GM11168 (cell line): Measurements from ENCODE around the gene UPP2.

ENCODE experiments used
- in situ Hi-C: fragments of 300-500 bp; cut with MboI; formaldehyde crosslinking; loops from one replicate; pipeline ENCODE4 v1.12.0; 2022; ENCODE audit warnings: low sequenced_read_pairs; ENCODE audit not compliant: unreplicated experiment

Gene UPP2

DNA sequence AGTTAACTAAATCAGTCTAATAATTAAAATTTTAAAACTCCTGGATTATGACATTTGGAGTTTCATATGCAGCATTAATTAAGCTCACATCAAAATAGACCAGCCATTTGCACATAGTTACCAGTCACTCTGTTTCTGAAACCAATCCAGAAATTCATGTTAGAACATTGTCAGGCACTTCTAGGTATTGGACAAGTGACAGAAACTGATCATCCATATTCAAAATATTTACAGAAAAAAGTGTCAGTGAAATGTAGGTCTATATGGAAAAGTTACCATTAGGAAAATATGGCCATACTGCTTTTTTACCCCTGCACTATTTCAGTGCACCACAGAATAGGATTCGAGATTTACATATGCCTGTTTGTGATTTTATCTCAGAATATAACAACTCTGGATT, 33.4 kb downstream of the UPP2 start:
- in situ Hi-C loops: no loop called here

DNA sequence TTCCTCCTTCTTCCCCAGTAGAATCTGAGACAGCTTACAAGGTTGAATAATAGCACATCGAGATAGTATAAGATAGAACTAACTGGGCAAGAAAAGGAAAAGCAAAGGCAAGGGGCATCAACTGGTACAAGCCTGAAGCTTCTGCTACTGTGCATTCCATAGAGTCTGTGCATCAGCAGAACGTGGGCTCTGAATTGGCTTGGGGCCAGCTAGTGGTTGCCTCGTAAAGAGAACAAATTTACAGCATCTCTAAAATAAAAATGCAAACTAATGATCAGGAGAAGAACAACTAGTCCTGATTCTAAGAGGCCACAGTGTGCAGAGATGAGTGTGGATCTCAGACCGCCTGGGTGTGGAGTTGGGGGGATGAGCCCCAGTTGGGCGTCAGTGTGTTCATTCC, 36.6 kb downstream of the UPP2 start:
- in situ Hi-C loops: no loop called here

DNA sequence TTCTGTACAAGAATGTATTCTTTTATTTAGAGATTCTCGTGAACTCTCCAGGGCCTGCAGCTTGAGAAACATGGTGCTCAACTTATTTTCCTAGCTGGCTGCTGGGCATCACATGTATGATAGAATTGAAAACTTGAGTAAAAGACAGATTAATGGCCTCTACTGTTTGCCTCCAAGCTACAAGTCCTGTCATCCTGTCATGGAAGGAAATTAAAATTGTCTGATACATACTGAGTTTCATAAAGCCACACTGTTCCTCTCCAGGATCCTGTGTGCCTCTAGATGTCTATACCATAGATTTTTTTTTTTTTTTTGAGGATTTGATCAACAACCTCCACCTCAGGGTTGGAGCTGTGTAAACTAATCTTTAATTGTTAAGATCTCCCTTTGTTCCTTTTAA, 38.5 kb downstream of the UPP2 start:
- in situ Hi-C loops: no loop called here

DNA sequence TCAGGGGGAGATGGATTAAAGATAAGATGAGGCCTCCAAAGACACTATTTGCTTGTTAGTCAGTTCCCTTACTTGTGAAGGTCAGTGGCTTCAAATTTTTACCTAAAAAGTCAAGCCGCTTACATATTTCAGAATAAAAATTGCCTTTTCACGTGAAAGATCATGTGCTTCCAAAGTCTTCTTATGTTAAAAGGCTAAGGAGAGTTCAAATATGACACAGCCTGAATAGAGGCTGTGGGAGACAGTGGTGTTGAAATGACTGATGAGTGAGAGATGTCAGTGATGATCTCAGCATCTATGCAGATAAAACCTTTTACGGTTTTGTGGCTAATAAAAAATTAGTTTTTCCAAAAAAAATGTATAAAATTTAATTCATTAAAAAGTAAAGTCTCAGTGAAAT, 40.5 kb downstream of the UPP2 start:
- in situ Hi-C loops: no loop called here

DNA sequence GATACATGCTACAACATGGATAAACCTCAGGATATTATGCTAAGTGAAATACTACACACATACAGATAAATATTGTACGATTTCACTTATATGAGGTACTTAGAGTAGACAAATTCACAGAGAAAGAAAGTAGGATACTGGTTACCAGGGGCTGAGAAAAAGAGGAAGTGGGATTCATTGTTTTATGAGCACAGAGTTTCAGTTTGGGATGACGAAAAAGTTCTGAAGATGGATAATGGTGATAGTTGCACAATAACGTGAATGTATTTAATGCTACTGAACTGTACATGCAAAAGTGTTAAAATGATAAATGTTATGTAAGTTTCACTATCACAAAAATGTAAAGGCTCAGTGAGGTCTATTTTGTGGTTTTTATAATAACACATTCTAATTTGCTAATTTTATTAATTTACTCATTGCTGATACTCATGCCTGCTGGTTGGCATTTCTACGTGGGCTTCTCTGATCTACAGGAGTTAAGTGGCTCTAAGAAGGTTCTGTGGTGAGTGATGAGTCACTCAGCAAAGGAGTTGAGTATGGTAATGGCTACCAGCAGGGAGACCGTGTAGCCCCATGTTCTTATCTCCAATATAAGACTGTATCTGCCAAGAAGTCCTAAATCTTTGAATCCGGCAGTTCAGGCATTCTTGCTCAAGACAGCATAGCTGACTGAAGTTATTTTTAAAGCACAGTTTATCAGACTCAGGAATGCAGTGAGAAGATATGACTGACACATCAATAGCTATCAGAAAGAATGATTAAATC, 41.1 kb downstream of the UPP2 start:
- in situ Hi-C loops: no loop called here

DNA sequence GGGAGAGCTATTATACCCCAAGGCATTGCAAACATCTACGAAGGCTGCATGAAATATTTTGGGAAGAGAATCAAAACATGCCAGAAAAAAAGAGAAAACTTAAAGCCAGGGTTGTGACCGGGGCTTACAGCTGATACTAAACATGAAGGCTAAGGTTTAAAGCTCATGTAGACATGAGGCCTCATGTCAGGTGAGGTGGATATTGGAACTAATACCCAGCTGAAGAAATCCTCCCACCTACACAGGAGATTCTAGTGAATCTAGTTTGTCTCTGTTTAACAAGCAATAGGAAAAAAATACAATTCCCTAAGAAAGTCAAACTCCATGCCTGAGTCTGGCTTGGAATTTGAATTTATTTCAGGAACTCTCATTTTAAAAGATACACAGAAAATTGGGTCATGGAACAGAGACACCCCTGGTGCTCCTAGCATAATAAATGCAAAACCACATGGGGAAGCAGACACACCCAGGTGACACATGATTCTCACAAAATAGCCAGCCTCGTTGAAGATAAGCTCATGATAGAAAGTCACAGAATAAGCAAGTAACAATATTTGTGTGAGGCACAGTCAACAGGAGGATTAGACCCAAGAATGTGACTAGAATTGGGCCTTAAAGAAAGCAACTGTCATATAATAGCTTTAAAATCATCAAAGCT, 42.2 kb downstream of the UPP2 start:
- in situ Hi-C loops: no loop called here

DNA sequence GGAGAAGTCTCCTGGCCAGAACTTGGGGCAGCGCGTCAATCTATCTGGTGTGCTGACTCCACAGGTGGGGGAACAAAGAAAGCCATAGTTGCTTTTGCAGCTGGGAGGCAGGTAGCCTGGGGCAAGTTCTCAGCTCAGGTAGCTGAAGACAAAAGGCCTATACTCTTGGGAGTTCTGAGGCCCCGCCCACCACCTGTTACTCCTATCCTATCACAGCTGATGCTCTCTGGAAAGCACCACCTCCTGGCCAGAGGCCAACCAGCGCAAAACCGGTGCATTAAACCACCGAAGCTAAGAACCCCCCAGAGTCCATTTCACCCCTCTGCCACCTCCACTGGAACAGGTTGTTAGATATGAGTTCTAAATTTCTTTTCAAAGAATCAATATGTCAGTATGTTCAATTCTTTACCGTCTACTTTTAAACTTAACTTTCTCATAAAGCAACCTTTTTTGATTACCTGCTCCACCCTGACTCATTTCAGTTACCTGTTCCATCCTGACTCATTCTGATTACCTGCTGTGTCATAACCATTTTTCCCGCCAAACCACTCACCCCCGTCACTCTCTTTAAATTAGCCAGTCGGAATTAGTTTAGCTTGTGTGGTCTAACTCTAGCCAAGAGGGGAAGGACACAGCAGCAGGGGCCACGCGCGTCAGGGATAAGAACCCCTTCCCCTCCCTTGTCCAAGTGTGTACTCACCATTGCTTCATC, 43.4 kb downstream of the UPP2 start:
- in situ Hi-C loops: no loop called here

DNA sequence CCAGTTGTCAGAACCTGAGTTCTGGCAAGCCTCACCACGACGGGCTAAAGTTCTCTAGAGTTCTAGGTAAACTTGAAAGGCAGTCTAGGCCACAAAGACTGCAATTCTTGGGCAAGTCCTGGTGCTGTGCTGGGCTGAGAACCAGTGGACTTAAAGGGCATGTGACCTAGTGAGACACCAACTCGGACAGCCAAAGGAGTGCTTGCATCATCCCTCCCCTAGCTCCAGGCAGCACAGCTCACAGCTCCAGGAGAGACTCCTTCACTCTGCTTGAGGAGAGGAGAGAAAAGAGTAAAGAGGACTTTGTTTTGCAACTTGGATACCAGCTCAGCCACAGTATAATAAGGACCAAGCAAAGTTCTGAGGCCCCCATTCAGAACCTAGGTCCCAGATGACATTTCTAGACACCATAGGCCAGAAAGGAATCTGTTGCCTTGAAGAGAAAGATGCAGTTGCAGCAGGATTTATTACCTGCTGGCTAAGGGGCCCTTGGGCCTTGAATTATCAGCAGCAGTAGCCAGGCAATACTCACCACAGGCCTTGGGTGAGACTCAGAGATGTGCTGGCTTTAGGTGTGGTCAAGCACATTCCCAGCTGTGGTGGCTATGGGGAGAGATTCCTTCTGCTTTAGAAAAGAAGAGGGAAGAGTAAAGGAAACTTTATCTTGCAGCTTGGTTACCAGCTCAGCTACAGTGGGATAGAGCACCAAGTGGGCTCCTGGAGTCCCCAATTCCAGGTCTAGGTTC, 51.8 kb downstream of the UPP2 start:
- in situ Hi-C loops: loop anchor here (25.0 kb wide), 1 partner anchor 584 kb away; no protein-coding TSS in a partner anchor

DNA sequence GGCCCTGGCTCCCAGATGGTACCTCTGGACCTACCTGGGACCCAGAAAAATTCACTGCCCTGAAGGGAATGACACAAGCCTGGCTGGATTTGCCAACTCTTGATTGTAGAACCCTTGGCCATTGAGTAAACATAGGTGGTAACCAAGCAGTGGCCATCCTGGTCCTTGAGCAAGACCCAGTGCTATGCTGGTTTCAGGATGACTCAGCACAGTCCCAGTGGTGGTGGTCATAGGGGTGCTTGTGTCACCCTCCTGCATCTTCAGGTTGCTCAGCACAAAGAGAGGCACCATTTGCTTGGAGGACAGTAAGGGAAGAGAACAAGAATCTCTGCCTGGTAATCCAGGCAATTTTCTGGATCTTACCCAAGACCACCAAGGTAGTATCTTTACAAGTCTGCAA, 52.9 kb downstream of the UPP2 start:
- in situ Hi-C loops: loop anchor here (25.0 kb wide), 1 partner anchor 583 kb away; no protein-coding TSS in a partner anchor

DNA sequence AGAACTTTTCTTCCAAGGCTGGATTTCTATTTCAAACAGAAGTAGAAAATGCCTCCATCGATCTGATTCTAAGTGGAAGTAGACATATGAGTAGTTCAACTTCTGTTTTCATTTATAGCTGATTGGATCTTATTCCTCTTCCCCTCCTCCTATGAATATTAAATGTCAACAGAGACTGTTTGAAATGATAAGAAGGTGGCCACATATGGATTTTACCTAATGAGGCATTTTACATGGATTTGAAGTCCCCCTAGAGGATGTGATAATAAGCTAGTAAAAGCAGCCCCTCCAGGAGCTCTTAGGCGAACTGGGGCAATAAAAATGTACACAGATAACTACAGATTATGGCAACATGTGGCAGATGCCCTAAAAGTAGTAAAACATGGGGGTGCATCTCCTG, 71.0 kb downstream of the UPP2 start:
- in situ Hi-C loops: loop anchor here (25.0 kb wide), 1 partner anchor 565 kb away; no protein-coding TSS in a partner anchor

DNA sequence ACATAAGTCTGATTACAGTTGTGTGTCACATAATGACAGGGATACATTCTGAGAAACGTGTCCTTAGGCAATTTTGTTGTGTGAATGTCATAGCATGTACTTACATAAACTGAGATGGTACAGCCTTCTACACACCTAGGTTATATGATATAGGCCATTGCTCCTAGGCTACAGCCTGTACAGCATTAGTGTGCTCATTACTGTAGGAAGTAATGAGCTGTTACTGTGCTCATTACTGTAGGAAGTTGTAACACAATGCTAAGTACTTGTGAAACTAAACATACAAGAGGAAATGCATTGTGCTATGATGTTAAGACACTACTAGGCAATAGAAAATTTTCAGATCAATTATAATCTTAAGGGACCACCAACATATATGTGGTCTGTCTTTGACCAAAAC, 72.8 kb downstream of the UPP2 start:
- in situ Hi-C loops: loop anchor here (25.0 kb wide), 1 partner anchor 563 kb away; no protein-coding TSS in a partner anchor

DNA sequence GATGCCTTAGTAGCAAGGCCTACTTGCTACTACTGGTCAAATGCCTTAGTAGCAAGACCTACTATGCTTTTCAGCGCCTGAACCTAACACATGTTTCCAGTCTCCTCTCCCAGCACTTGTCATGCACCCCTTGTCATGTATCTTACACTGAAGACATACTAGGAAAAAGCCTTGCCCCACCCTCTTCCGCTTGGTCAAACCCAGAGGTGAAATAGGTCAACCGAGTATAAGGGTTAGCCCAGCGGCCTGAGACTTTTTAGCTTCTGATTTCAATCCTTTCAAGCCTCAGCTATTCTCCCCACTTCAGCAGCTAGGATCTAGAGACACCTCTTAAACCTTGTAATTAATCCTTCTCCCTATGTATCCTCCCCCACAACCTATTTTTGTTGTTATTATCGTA, 73.3 kb downstream of the UPP2 start:
- in situ Hi-C loops: loop anchor here (25.0 kb wide), 1 partner anchor 562 kb away; no protein-coding TSS in a partner anchor

DNA sequence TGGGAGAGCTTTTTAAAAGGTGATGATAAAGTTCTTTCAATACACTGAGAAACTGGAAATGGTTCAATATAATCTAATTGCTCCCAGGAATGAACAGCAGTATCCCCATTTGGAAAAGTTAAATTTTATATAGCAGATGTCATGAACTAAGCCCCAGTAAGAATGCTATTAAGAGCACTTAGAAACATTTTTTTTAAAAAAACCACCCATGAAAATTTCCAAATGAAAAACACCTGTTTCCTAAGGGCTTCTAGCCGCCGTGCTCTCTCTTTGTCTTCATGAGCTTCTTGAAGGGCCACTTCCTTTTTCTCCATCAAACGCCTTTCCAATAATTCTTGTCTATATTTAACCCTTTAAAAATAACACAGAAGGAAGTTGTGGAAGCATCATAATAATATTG, 77.0 kb downstream of the UPP2 start:
- in situ Hi-C loops: no loop called here

DNA sequence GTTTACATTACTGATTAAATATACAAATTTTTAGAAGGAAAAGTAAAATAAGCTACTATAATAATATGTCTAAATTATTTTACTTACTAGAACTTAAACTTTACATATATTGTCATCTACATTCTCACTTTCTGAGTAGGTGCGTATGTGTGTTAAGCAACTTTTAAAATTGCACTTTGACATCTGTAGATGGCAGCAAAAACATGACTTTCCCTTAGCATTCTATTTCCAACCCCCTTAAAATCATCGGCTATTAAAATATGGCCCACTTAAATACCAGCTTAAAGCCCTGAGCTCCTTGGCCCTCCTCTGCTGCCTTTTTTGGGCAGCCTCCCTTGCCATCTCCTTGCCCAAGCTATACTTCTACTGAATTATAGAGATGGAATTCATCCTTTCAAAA, 78.0 kb downstream of the UPP2 start:
- in situ Hi-C loops: no loop called here

DNA sequence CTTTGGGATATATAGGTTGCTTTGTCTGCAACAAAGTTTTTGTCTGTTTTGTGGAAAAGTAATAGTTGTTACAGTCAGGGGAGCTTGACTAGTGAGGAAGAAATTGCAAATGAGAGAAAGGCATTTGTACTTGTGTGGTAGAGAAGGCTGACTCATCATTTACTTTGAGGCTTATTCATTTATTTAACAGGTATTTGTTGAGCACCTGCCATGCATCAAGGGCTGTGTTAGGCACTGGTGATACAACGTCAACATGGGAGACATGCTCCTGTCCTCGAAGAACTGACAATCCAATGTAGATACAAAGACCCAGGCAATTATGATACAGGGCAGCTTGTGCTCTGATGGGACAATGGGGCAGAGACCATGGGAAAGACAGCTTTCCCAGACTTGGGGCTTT, 79.5 kb downstream of the UPP2 start:
- in situ Hi-C loops: no loop called here

DNA sequence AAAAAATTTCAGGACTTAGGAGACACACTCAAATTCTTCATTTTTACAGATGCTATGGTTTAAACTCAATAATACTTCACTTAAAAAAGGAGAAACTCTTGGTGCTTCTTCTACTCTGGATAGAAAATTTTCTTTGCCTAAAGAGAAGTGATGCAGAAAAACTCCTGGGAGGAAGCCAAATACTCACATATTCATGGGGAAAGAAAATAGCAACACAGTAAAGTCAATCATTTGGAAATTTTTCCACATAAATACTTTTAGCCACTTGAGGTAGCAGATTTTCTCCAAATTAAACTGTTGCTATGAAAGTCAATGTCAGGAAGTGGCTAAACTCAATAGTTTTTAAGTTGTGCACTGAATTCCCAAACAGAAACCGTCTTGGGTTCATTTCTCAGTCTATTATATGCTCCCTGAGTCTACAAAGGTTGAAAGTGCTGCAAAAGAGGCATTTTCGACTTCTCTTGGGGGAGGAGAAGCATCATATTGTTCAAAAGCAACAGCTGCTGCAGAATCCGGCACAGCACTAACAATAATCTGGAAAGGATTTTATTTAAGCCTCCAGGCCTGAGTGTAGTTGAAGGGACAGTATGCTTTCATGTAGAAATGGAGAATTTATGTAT, 81.1 kb downstream of the UPP2 start:
- in situ Hi-C loops: no loop called here

DNA sequence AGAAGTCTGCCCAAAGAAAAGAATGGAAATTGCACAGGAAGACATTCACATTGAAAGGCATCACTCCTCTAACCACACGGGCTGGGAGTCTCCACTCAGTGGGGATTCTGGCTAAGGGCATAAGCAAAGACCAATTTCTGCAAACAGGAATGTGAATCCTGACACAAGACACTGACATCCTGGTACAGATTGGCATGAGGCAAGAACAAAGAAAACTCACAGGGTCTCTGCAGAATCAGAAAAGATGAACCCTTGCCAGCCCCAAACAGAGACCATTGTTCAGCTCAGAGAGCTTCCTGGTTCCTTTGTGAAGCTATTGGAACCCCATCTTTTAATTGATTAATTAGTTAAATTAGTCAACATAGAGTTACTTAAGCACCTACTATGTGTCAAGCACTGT, 82.3 kb downstream of the UPP2 start:
- in situ Hi-C loops: no loop called here

DNA sequence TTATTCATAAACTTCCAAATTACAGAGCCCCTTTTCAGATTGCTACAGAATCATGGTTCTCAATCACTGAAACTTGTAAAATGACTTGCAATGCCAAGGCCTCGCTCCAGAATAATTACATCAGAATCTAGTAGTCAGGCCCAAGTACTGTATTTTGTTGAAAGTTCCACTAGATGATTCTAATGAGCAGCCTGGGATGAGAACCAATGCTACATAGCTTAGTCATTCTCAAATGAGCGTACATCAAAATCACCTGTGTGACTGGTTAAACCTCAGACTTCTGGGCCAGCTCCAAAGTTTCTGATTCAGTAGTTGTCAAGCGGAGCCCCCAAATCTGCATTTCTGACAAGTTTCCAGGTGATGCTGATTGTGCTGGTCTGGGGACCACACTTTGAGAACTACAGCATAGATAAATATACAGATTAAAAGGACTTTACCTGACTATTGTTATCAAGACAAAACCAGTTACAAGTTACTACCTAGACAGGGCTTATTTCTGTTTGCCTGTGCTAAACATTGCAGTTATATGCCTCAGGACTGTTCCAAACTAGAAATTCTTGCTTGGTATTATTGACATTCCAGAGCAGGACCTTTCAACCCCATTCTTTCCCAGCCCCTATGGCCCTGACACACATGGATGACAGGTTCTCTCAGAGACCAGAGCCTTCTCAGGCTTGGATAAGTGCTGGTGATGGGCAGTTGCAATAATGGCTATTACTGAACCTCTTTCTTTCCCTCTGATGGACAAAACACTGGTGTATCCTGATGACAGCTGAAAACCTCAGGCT, 83.1 kb downstream of the UPP2 start:
- in situ Hi-C loops: no loop called here
